GM12872 (cell line): ENCODE data around the gene MPRIP.

Source experiments
- TF ChIP-seq, protein P1 (sequence below): IDR thresholded peaks from 3 replicates; pipeline ENCODE4 v1.5.1; 2011; ENCODE audit warnings: low read depth, mild to moderate bottlenecking, low read length, moderate library complexity; ENCODE audit not compliant: insufficient read depth

Gene MPRIP

DNA sequence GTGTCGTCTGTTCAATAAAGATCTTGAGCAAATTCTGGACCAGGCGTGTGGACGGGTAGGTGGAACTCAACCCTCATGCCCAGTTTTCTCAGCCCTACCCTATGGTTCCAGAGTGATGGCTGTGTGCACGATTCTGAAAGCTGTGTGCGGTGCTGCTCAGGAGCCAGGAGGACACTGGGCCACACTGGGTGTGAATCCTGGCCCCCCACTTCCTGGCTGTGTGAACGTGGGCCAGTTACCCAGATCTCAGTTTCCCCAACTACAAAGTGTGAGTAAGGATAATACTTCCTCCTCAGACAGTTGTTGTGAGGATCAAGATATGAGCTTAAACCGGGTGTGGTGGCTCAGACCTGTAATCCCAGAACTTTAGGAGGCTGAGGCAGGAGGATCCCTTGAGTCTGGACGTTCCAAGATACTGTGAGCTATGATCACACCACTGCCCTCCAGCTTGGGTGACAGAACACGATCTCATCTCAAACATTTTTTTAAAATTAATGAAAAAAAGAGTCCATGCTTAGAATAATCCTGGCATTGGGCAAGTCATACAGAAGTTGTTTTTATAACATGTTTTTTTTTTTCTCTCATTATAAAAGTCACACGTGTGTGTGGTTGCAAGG is 14.7 kb upstream of the MPRIP start:
- TF ChIP-seq, protein P1, sequence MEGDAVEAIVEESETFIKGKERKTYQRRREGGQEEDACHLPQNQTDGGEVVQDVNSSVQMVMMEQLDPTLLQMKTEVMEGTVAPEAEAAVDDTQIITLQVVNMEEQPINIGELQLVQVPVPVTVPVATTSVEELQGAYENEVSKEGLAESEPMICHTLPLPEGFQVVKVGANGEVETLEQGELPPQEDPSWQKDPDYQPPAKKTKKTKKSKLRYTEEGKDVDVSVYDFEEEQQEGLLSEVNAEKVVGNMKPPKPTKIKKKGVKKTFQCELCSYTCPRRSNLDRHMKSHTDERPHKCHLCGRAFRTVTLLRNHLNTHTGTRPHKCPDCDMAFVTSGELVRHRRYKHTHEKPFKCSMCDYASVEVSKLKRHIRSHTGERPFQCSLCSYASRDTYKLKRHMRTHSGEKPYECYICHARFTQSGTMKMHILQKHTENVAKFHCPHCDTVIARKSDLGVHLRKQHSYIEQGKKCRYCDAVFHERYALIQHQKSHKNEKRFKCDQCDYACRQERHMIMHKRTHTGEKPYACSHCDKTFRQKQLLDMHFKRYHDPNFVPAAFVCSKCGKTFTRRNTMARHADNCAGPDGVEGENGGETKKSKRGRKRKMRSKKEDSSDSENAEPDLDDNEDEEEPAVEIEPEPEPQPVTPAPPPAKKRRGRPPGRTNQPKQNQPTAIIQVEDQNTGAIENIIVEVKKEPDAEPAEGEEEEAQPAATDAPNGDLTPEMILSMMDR, result no peak

DNA sequence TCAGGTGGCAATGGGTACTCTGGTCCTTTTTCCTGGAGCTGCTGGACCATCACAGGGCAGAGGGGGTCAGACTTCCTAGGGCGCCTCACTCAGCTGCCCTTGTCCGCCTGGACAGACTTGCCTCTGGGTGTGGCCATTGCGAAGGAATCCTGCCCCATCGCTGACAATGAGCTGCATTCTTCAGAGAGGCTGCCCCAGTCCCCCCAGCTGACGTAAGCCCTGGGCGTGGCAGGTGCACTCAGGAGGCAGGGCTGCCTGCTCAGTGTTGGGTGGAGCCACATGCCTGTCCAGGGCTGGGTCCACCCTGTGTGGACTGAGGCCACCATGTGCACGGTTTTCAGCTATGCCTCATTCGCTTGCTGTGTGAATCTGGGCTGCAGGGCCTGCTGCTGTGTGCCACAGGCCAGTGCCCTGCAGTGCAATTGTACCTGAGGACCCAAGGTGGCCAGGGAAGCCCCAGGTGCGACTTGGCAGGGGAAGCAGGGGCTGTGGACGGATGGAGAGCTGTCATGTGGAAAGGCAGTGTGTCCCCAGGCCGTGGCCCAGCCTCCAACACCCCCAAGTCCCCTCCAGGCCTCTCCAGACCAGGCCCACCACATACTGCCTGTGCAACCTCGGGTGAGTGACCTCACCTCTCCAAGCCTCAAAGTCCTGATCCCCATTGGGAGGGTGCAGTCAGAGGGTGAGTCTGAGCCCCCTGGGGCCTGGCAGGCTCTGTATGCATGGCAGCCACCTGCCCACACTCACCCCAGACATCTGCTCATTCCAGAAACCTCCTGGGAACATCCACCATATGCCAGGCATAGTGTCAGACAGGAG is 14.0 kb upstream of the MPRIP start:
- TF ChIP-seq, protein P1, result no peak

DNA sequence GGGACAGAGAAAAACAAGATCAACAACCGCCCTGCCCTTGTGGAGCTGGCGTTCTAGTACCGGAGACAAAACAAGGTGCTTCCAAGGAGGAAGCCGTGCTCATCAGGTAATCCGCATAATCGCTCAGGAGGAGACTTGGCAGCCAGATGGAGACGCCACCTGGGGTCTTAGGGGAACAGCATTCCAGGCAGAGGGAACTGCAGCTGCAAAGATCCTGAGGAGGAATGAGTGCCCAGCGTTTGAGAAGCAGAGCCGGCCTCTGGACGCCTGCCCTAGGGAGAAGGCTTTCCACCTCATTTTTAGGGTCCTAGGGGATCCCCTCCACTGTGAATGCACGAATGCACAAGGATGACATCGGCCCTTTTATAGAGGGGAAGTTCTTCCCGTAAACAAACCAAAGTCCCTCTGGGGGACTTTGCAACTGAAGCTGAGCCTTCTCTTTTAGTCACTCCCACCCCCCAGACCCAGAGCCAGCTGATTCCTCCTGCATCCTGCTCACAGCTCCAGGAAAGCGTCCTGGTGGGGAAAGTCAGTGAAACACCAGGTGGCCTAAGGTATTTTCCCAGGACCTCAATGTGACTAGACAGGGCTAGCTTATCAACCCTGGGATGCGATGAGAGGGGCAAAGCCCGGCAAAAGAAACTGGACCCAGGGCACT is 13.2 kb upstream of the MPRIP start:
- TF ChIP-seq, protein P1, result no peak

DNA sequence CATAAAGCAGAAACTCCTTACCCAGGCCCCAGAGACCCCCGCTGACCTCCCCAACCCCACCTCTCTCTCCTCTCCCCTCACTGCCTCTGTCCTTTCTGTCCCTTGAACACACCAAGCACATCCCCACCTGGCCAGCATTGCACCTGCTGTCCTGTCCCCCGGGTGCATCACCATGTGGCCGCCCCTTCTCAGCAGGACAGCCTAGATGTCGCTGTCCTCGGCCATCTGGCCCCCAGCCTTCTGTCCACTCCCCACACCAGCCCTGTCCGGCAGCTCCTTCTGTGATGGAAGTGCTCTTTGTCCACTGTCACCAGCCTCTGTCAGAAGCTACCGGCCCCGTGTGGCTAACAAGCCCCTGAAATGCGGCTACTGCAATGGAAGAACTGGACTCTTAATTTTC is 12.3 kb upstream of the MPRIP start:
- TF ChIP-seq, protein P1, result no peak

DNA sequence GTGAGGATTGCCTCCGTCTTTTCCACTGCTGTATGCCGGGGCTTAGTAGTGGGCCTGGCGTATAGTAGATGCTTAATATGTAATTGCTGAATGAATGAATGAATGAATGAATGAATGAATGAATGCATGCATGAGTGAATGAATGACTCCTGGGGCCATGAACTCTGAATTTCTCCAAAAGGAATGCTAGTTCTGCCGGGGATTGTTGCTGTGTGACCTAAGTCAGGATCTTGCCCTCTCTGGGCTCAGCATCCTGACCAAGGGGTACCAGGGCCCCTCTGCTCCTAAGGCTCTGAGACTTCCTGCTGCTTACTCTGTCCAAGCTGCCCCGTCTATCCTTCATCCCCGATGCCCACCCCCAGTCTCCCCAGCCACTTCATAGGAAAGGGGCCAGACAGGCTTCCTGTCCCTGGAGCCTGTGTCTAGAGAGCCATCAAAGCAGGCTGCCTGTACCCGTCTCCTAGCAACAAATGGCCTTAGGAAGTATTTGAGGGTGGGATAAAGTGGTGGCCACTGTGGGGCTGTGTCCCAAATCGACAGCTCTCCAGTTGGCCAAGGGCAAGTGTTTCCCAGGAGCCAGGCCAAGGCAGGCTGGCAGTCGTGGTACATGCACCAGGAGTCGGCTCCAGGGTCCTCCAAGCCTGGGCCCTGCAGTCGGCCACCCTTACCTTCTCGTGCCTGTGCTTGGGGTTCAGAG is 11.6 kb upstream of the MPRIP start:
- TF ChIP-seq, protein P1, result no peak

DNA sequence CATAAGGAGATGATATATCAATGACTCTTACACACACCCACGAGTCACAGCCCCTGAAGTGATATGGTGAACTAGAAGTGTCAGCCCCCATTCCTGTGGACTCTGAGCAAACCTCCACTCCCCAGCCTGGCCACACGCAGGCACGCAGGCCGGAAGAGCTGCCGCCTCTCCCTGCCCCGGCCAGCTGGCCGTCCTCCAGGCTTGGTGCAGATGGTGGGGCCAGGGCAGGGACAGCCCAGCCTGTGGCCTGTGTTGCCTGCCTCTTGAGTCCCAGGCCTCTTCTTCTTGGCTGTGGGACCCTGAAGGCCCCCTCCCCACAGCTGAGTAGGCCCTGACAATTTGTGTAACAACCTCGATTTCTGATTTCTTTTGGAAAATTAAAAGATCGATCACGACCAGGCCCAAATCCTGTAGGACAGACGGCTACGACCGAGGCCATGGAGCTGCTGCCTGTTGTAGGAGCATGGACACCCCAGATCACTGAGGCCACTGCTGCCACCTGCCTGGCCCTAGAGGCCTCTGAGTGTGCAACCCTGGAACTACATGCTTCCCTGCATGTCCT is 10.0 kb upstream of the MPRIP start:
- TF ChIP-seq, protein P1, result no peak
